GM04504 (cell line): Measurements from ENCODE around the gene SLC15A4.

Experiments
- DNase-seq: peaks from one replicate; pipeline ENCODE4 v3.0.0-alpha.2; 2012; ENCODE audit warnings: low read depth

Gene SLC15A4

GRCh38 chr12:128794661-128795529, 28.9 kb downstream of the SLC15A4 start:
- no peak for DNase-seq

- no peak for DNase-seq
Measured at GRCh38 chr12:128793701-128794100, 30.1 kb downstream of the SLC15A4 start.

- no peak for DNase-seq
Measured at GRCh38 chr12:128792881-128793280, 30.9 kb downstream of the SLC15A4 start.

GRCh38 chr12:128792398-128792797, 31.4 kb downstream of the SLC15A4 start:
- DNase-seq: no peak

GRCh38 chr12:128791395-128792322, 32.1 kb downstream of the SLC15A4 start:
- DNase-seq: no peak

GRCh38 chr12:128790653-128791373, 32.9 kb downstream of the SLC15A4 start:
- no peak for DNase-seq

- no peak for DNase-seq
Measured at GRCh38 chr12:128790221-128790620, 33.5 kb downstream of the SLC15A4 start.

GRCh38 chr12:128789356-128789929, 34.3 kb downstream of the SLC15A4 start:
- DNase-seq: no peak

GRCh38 chr12:128787827-128788226, 35.9 kb downstream of the SLC15A4 start:
- DNase-seq: no peak

- no peak for DNase-seq
Measured at GRCh38 chr12:128786741-128787391, 36.9 kb downstream of the SLC15A4 start.

- no peak for DNase-seq
Measured at GRCh38 chr12:128784030-128784760, 39.6 kb downstream of the SLC15A4 start.

GRCh38 chr12:128783129-128783574, 40.6 kb downstream of the SLC15A4 start:
- DNase-seq: no peak

GRCh38 chr12:128779901-128780300, 43.9 kb downstream of the SLC15A4 start:
- DNase-seq: no peak

GRCh38 chr12:128772249-128772648, 51.5 kb downstream of the SLC15A4 start:
- no peak for DNase-seq

GRCh38 chr12:128771681-128772080, 52.1 kb downstream of the SLC15A4 start:
- no peak for DNase-seq

GRCh38 chr12:128767518-128767917, 56.2 kb downstream of the SLC15A4 start:
- no peak for DNase-seq

GRCh38 chr12:128766738-128767501, 56.8 kb downstream of the SLC15A4 start:
- no peak for DNase-seq

GRCh38 chr12:128763395-128763794, 60.4 kb downstream of the SLC15A4 start:
- no peak for DNase-seq

GRCh38 chr12:128761379-128761790, 62.4 kb downstream of the SLC15A4 start:
- no peak for DNase-seq

GRCh38 chr12:128755566-128755965, 68.2 kb downstream of the SLC15A4 start:
- no peak for DNase-seq
